Measurements from ENCODE around the gene EYA2.

The EYA2 gene

DNA sequence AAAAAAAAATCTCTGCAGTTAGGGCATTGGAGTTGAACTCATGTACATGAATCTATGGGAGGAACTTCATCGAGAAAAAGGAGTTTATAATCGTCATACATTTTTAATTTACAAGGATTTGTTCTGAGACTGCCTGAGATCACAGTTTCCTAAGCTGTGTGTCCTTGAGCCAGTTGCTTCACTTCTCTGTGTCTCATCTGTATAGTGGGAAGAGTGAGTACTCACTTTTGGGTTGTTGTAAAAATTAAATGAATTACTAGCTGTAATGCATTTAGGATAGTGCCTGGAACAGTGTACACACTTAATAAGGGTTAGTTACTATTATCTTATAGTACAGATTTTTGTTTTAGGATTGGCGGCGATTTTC lies 42.5 kb downstream of the EYA2 start:
- Histone ChIP-seq H3K36me3 (ENCODE audit: control insufficient read depth in 4 of 4, insufficient read depth in 4 of 4, low read length in 3 of 4) (no peaks in the 10 kb centered on the region), H3K27me3 (replicated peaks in 2 of 5; ENCODE audit: control insufficient read depth in 4 of 5, insufficient read depth in 5 of 5, low read length in 4 of 5) (peaks cover 0 to 1% (median 0%) of the 10 kb centered on the region in 5 experiments), H3K4me1 (ENCODE audit: control extremely low read depth in 1 of 4, control insufficient read depth in 4 of 4, insufficient read depth in 4 of 4, low read length in 3 of 4) (no peaks in the 10 kb centered on the region), H3K9me3 (ENCODE audit: control extremely low read depth in 1 of 5, control insufficient read depth in 4 of 5, insufficient read depth in 2 of 5, low read depth in 1 of 5, low read length in 4 of 5) (no peaks in the 10 kb centered on the region), H3K27ac (ENCODE audit: insufficient read depth in 1 of 2, low read depth in 1 of 2, low read length in 2 of 2, poor library complexity in 1 of 2, severe bottlenecking in 2 of 2) (no peak overlapping the region), H3K4me3 (ENCODE audit: control insufficient read depth in 1 of 7, extremely low read depth in 1 of 7, insufficient read depth in 4 of 7, low read depth in 2 of 7, low read length in 6 of 7) (no peak overlapping the region)
- no CpG with 5 or more reads among the region's 4 CpGs for WGBS (ENCODE audit: insufficient coverage)
- DNase-seq = no peak
- ChIA-PET POLR2A (no interaction called here), CTCF (no interaction called here)

DNA sequence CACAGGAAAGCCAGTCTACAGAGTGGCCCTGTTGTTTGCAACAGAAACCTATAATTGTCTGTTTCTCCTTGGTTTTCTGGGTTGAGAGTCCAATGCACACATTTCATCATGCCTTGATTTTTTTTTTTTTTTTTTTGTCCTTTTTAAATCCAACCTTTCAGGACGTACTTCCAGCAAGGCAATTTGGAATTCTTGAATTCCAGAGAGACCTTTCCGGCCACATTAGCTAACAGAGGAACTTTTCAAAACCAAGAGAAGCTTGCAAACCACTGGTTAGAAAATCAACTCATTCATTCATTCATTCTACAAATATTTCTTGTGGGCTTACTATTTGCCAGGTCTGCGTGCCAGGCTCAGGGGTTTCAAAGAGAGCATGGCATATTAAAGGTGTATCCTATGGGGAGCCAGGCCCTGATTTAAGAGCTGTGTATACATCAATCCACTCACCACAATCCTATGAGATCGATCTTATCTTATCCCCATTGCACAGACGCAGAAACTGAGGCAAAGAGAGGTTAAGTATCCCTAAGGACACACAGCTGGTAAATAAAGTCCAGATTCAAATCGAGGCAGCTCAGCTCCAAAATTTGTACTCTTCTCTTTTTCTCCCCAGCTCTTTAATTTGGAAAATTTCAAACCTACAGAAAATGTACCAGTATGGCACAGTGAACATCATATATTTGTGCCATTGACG lies 43.0 kb downstream of the EYA2 start:
- Histone ChIP-seq H3K27me3 (replicated peaks in 2 of 5; ENCODE audit: control insufficient read depth in 4 of 5, insufficient read depth in 5 of 5, low read length in 4 of 5) (no peaks in the 10 kb centered on the region), H3K36me3 (ENCODE audit: control insufficient read depth in 4 of 4, insufficient read depth in 4 of 4, low read length in 3 of 4) (no peaks in the 10 kb centered on the region), H3K9me3 (ENCODE audit: control extremely low read depth in 1 of 5, control insufficient read depth in 4 of 5, insufficient read depth in 2 of 5, low read depth in 1 of 5, low read length in 4 of 5) (no peaks in the 10 kb centered on the region), H3K4me3 (ENCODE audit: control insufficient read depth in 1 of 7, extremely low read depth in 1 of 7, insufficient read depth in 4 of 7, low read depth in 2 of 7, low read length in 6 of 7) (no peak overlapping the region), H3K4me1 (ENCODE audit: control extremely low read depth in 1 of 4, control insufficient read depth in 4 of 4, insufficient read depth in 4 of 4, low read length in 3 of 4) (no peaks in the 10 kb centered on the region), H3K27ac (ENCODE audit: insufficient read depth in 1 of 2, low read depth in 1 of 2, low read length in 2 of 2, poor library complexity in 1 of 2, severe bottlenecking in 2 of 2) (no peak overlapping the region)
- CTCF ChIA-PET = no interaction called here
- 98% methylated on average over 4 of the region's 7 CpGs for WGBS (ENCODE audit: insufficient coverage)
- POLR2A ChIA-PET = no interaction called here
- no peak for DNase-seq

DNA sequence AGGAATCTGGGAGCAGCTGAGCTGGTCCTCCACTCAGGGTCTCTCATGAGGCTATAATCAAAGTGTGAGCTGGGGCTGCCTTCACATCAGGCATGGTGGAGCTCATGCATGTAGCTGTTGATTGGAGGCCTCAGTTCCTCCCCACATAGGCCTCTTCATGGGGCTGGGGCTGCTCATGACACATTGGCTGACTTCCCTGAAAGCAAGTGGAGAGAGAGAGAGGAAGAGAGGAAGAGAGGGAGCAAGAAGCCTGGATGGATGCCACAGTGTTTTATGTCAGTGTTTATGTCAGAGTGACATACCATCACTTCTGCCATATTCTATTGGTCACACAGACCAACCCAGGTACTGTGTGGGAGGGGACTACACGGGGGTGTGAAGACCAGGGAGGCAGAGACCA lies 43.8 kb downstream of the EYA2 start:
- H3K9me3 ChIP-seq (ENCODE audit: control extremely low read depth in 1 of 5, control insufficient read depth in 4 of 5, insufficient read depth in 2 of 5, low read depth in 1 of 5, low read length in 4 of 5) = no peaks in the 10 kb centered on the region
- ChIA-PET POLR2A (no interaction called here), CTCF (no interaction called here)
- no CpG with 5 or more reads among the region's 1 CpG for WGBS (ENCODE audit: insufficient coverage)
- no peak overlapping the region for H3K4me3 ChIP-seq (ENCODE audit: control insufficient read depth in 1 of 7, extremely low read depth in 1 of 7, insufficient read depth in 4 of 7, low read depth in 2 of 7, low read length in 6 of 7)
- H3K4me1 ChIP-seq (ENCODE audit: control extremely low read depth in 1 of 4, control insufficient read depth in 4 of 4, insufficient read depth in 4 of 4, low read length in 3 of 4) = no peaks in the 10 kb centered on the region
- DNase-seq = no peak
- H3K36me3 ChIP-seq (ENCODE audit: control insufficient read depth in 4 of 4, insufficient read depth in 4 of 4, low read length in 3 of 4) = no peaks in the 10 kb centered on the region
- no peaks in the 10 kb centered on the region for H3K27me3 ChIP-seq (replicated peaks in 2 of 5; ENCODE audit: control insufficient read depth in 4 of 5, insufficient read depth in 5 of 5, low read length in 4 of 5)
- no peak overlapping the region for H3K27ac ChIP-seq (ENCODE audit: insufficient read depth in 1 of 2, low read depth in 1 of 2, low read length in 2 of 2, poor library complexity in 1 of 2, severe bottlenecking in 2 of 2)

DNA sequence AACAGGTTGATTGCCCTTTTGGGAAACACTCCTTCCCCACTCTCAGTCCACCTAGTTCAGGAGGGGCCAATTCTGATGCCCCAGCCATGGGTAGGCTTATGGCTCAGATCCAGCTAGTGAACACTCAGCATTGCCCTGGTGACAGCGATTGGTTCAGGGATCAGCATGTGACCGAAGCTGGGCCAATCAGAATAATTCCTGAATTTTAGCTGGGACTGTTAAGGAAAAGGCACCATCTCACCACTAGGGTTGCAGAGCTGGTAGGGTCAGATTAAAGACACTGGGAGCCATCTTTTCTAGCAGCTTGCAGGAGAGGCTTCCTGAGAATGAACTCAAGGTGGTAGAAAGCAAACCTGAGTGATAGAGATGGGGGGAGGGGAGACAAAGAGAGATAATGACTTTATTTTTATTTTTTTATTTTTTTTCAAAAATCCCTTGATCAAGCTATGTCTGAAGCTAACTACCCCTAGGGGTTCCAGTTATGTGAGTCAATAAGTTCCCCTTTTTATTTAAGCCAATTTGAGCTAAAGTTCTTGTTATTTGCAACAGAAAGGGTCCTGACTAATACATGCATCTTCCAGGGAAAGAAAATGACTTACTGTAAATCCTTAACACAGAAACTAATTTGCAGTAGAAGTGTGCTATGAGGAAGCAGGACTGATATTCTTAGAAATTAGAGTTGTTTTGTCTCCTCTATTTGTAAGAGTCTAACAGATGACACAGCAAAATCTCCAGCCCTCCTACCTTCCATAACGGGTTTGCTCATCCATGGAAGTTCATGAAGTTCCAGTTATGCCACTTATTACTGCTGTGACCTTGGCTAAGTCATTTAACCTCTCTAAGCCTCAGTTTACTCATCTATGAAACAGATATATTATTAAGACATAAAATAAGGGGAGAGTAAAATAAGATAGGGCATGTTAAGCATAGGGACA lies 44.7 kb downstream of the EYA2 start:
- peaks cover 0 to 3% (median 0%) of the 10 kb centered on the region in 5 experiments for H3K27me3 ChIP-seq (replicated peaks in 2 of 5; ENCODE audit: control insufficient read depth in 4 of 5, insufficient read depth in 5 of 5, low read length in 4 of 5)
- ChIA-PET CTCF (no interaction called here), POLR2A (no interaction called here)
- no peak overlapping the region for H3K4me3 ChIP-seq (ENCODE audit: control insufficient read depth in 1 of 7, extremely low read depth in 1 of 7, insufficient read depth in 4 of 7, low read depth in 2 of 7, low read length in 6 of 7)
- no peaks in the 10 kb centered on the region for H3K36me3 ChIP-seq (ENCODE audit: control insufficient read depth in 4 of 4, insufficient read depth in 4 of 4, low read length in 3 of 4)
- peak in 2 of 3 donors; percentile 4 to 9 for DNase-seq
- no peaks in the 10 kb centered on the region for H3K4me1 ChIP-seq (ENCODE audit: control extremely low read depth in 1 of 4, control insufficient read depth in 4 of 4, insufficient read depth in 4 of 4, low read length in 3 of 4)
- 79% methylated on average over 2 of the region's 3 CpGs for WGBS (ENCODE audit: insufficient coverage)
- no peaks in the 10 kb centered on the region for H3K9me3 ChIP-seq (ENCODE audit: control extremely low read depth in 1 of 5, control insufficient read depth in 4 of 5, insufficient read depth in 2 of 5, low read depth in 1 of 5, low read length in 4 of 5)
- no peak overlapping the region for H3K27ac ChIP-seq (ENCODE audit: insufficient read depth in 1 of 2, low read depth in 1 of 2, low read length in 2 of 2, poor library complexity in 1 of 2, severe bottlenecking in 2 of 2)

DNA sequence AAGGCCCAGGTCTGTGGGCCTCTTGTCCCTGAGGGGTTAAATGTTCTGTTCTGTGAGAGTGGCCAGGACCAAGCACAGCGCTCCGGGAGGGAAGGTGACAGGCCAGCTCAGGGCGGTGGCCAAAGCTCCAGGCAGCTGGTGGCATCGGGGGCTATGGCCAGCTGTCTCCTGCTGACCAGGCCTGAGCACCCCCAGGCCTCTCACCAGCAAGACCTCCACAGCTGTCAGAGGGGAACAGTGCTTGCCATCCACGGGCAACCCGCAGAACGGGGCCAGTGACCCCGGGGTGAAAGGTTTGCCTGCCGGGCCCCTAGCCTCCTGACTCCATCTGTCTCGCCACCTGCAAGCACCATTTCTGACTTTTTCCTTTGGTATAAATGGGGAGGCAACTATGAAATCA lies 46.0 kb downstream of the EYA2 start:
- Histone ChIP-seq H3K4me3 (ENCODE audit: control insufficient read depth in 1 of 7, extremely low read depth in 1 of 7, insufficient read depth in 4 of 7, low read depth in 2 of 7, low read length in 6 of 7) (no peak overlapping the region), H3K27me3 (replicated peaks in 2 of 5; ENCODE audit: control insufficient read depth in 4 of 5, insufficient read depth in 5 of 5, low read length in 4 of 5) (peaks cover 0 to 3% (median 0%) of the 10 kb centered on the region in 5 experiments), H3K36me3 (ENCODE audit: control insufficient read depth in 4 of 4, insufficient read depth in 4 of 4, low read length in 3 of 4) (no peaks in the 10 kb centered on the region), H3K9me3 (ENCODE audit: control extremely low read depth in 1 of 5, control insufficient read depth in 4 of 5, insufficient read depth in 2 of 5, low read depth in 1 of 5, low read length in 4 of 5) (no peaks in the 10 kb centered on the region), H3K4me1 (ENCODE audit: control extremely low read depth in 1 of 4, control insufficient read depth in 4 of 4, insufficient read depth in 4 of 4, low read length in 3 of 4) (no peaks in the 10 kb centered on the region), H3K27ac (ENCODE audit: insufficient read depth in 1 of 2, low read depth in 1 of 2, low read length in 2 of 2, poor library complexity in 1 of 2, severe bottlenecking in 2 of 2) (no peak overlapping the region)
- no peak for DNase-seq
- WGBS (ENCODE audit: insufficient coverage) = 95% methylated on average over 10 of the region's 10 CpGs
- ChIA-PET CTCF (no interaction called here), POLR2A (no interaction called here)

DNA sequence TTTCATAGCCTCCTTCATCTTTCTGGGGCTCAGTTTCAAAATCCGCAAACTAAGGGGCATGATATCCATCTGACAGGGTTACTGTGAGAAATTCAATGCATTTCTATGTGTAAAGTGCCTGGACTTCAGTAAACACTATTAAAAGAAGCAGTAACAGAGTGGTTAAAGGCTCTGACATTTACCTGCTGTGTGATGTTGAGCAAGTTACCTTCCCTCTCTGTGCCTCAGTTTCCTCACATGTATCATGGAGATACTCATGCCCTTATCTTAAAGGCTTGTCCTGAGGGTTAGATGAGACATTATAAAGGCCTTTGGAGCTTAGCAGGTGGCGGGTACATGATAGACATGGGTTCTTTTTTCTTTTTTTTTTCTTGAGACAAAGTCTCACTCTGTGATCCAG lies 46.8 kb downstream of the EYA2 start:
- WGBS (ENCODE audit: insufficient coverage) = 100% methylated on average over 1 of the region's 2 CpGs
- ChIA-PET CTCF (no interaction called here), POLR2A (no interaction called here)
- Histone ChIP-seq H3K4me3 (ENCODE audit: control insufficient read depth in 1 of 7, extremely low read depth in 1 of 7, insufficient read depth in 4 of 7, low read depth in 2 of 7, low read length in 6 of 7) (no peak overlapping the region), H3K4me1 (ENCODE audit: control extremely low read depth in 1 of 4, control insufficient read depth in 4 of 4, insufficient read depth in 4 of 4, low read length in 3 of 4) (no peaks in the 10 kb centered on the region), H3K9me3 (ENCODE audit: control extremely low read depth in 1 of 5, control insufficient read depth in 4 of 5, insufficient read depth in 2 of 5, low read depth in 1 of 5, low read length in 4 of 5) (no peaks in the 10 kb centered on the region), H3K27me3 (replicated peaks in 2 of 5; ENCODE audit: control insufficient read depth in 4 of 5, insufficient read depth in 5 of 5, low read length in 4 of 5) (peaks cover 0 to 8% (median 0%) of the 10 kb centered on the region in 5 experiments), H3K27ac (ENCODE audit: insufficient read depth in 1 of 2, low read depth in 1 of 2, low read length in 2 of 2, poor library complexity in 1 of 2, severe bottlenecking in 2 of 2) (no peak overlapping the region), H3K36me3 (ENCODE audit: control insufficient read depth in 4 of 4, insufficient read depth in 4 of 4, low read length in 3 of 4) (no peaks in the 10 kb centered on the region)
- DNase-seq = no peak

DNA sequence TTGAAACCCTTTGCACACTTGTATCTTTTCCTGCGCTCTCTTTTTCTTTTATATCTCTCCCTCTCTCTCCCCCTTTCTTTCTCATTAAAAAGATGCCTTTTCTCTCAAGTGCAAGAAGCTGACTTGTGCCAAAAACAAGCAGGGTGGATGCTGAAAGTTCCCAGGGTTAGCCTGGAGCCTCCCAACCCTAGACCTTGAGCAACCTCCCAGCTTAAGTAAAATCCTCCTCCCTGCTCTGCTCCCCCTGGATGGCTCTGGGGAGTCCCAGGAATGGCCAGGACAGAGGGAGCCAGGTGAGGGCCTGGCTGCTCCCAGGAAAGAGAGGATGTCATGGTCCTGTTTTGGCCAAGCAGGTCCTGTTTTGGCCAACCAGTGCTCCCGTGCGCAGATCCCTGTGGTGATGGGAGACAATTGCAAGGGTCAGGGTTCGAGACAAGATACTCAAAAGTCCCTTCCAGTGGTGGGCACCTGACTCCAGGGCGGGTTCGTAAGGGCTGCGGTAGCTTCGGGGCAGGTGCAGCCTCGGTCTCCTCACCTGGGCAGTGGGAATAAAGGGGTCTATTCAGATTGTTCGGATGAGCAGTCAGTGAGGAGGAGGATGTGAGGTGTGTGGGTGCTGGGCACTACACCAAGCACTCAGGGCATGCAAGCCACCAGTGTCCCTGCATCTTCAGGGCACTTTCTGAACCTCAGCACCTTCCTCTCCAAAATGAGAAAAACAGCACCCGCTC lies 49.4 kb downstream of the EYA2 start:
- CTCF ChIA-PET = no interaction called here
- H3K4me3 ChIP-seq (ENCODE audit: control insufficient read depth in 1 of 7, extremely low read depth in 1 of 7, insufficient read depth in 4 of 7, low read depth in 2 of 7, low read length in 6 of 7) = no peak overlapping the region
- peaks cover 0 to 8% (median 2%) of the 10 kb centered on the region in 5 experiments for H3K27me3 ChIP-seq (replicated peaks in 2 of 5; ENCODE audit: control insufficient read depth in 4 of 5, insufficient read depth in 5 of 5, low read length in 4 of 5)
- H3K9me3 ChIP-seq (ENCODE audit: control extremely low read depth in 1 of 5, control insufficient read depth in 4 of 5, insufficient read depth in 2 of 5, low read depth in 1 of 5, low read length in 4 of 5) = no peaks in the 10 kb centered on the region
- H3K4me1 ChIP-seq (ENCODE audit: control extremely low read depth in 1 of 4, control insufficient read depth in 4 of 4, insufficient read depth in 4 of 4, low read length in 3 of 4) = no peaks in the 10 kb centered on the region
- 95% methylated on average over 9 of the region's 11 CpGs for WGBS (ENCODE audit: insufficient coverage)
- H3K36me3 ChIP-seq (ENCODE audit: control insufficient read depth in 4 of 4, insufficient read depth in 4 of 4, low read length in 3 of 4) = no peaks in the 10 kb centered on the region
- POLR2A ChIA-PET = no interaction called here
- H3K27ac ChIP-seq (ENCODE audit: insufficient read depth in 1 of 2, low read depth in 1 of 2, low read length in 2 of 2, poor library complexity in 1 of 2, severe bottlenecking in 2 of 2) = no peak overlapping the region
- no peak for DNase-seq

Data from common myeloid progenitor, CD34-positive (primary cell).